SH-SY5Y (cell line): ENCODE results near the gene ENTREP1.

Experiments used
- GATA2 ChIP-seq: IDR thresholded peaks from 2 replicates; pipeline ENCODE4 v1.6.1; 2011; ENCODE audit warnings: mild to moderate bottlenecking, low read depth, low read length
- GATA3 ChIP-seq: IDR thresholded peaks from 2 replicates; pipeline ENCODE4 v1.6.1; 2011; ENCODE audit warnings: low read depth, mild to moderate bottlenecking, low read length, moderate library complexity

GRCh38 chr9:69389437-69389995 is 64.5 kb downstream of the ENTREP1 start:
- no peak for TF ChIP-seq GATA2
- no peak for TF ChIP-seq GATA3
